ENCODE results near the gene SATL1.

Gene SATL1

DNA sequence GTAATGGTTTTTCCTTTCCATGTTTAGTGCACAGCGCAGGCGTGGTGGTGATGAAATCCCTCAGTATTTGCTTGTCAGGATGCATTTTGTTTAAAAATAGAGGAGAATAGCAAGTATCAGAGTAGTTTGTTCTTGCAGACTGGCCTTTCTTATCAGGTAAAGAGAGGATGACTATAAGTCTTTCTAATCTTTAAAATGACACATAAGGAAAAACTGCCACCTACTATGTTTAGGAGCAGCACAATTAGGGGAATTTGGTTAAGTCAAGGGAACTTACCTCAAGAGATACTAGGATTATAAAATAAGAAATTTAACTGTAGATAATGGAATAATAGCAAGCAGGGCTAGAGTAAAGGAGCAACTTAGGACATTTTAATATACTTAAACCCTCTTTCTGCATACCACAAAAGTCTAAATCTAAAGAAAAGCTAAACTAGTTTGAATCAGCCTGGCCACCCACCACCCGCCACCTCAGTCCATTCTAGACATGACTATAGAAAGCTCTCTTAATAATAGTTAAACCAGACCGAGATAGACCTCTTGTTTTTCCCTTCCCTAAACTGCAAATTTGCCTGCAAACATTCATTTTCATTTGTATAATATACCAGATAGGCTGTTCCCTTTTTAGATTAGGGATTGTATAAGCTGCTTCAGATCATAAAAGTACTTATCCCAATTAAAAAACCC, 177.9 kb downstream of the SATL1 start:
- TF ChIP-seq, protein P1, sequence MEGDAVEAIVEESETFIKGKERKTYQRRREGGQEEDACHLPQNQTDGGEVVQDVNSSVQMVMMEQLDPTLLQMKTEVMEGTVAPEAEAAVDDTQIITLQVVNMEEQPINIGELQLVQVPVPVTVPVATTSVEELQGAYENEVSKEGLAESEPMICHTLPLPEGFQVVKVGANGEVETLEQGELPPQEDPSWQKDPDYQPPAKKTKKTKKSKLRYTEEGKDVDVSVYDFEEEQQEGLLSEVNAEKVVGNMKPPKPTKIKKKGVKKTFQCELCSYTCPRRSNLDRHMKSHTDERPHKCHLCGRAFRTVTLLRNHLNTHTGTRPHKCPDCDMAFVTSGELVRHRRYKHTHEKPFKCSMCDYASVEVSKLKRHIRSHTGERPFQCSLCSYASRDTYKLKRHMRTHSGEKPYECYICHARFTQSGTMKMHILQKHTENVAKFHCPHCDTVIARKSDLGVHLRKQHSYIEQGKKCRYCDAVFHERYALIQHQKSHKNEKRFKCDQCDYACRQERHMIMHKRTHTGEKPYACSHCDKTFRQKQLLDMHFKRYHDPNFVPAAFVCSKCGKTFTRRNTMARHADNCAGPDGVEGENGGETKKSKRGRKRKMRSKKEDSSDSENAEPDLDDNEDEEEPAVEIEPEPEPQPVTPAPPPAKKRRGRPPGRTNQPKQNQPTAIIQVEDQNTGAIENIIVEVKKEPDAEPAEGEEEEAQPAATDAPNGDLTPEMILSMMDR (IDR thresholded peaks at IDR 0.05; ENCODE audit: low read depth, low read length, missing control alignments): no peak
- no peak for DNase-seq
- no peak overlapping the region for H3K4me3 ChIP-seq (ENCODE audit: low read depth, low read length)
- in situ Hi-C loops (cut with HindIII; ENCODE audit: low pct_ligation_motif_present, low sequenced_read_pairs): no loop called here
- no peak overlapping the region for H3K27ac ChIP-seq
- no peaks in the 10 kb centered on the region for H3K36me3 ChIP-seq (replicated peaks)
- no peaks in the 10 kb centered on the region for H3K27me3 ChIP-seq (replicated peaks)

DNA sequence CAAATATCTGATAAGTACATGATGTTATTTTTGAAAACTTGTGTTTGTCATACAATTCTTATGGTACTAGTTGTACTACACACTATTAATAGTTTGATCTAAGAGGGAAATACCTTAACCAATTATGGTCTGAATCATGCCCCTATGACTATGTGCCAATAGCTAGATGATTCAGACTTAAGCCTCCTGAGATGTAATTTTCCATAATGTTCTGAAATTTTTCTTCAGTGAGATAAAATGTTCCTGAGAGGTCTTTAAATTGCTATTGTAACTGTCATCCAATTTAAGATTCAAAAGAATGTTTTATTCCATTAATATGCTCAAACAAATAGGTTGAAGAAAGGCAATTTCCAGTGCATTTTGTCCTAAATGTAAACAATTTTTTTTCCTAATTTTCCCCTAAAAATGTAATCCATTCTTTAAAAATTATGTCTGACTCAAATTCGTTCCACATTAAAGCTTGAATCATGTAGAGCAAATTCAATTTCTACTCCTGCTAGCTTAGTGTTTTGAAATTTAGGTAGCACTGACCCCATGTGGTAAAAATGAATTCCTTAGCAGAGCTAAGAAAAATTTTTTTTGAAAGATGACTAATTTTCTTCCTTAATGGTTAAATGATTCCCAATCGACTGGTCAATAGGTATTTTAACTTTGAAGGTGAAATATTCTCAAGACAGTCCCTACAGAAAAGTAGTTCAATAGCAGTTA, 190.8 kb downstream of the SATL1 start:
- H3K36me3 ChIP-seq (replicated peaks): no peaks in the 10 kb centered on the region

DNA sequence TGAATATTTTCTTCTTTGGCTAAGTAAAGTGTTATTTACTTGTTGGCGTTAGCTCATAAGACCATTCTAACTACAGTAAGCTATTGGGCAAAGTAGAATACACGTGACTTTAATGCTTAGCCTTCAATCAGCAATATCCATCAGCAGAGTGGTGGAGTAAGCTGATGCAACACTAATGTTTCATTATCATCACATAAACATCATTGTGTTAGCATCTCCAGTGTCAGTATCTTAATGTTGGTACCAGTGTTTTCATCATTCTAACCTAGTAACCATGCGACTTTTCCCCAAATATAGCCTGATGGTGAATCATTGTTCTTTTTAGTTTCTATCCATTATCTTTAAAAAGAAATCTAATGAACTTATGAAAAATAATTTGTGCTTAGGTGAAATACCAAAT, 191.4 kb downstream of the SATL1 start:
- no peaks in the 10 kb centered on the region for H3K27me3 ChIP-seq (replicated peaks)
- H3K36me3 ChIP-seq (replicated peaks): no peaks in the 10 kb centered on the region
- TF ChIP-seq, protein P1 (IDR thresholded peaks at IDR 0.05; ENCODE audit: low read depth, low read length, missing control alignments): no peak
- peak overlapping the region; percentile 69 for H3K27ac ChIP-seq
- in situ Hi-C loops (cut with HindIII; ENCODE audit: low pct_ligation_motif_present, low sequenced_read_pairs): no loop called here
- DNase-seq: peak; percentile 7
- no peak overlapping the region for H3K4me3 ChIP-seq (ENCODE audit: low read depth, low read length)

More for the DNA sequence above, 190.8 kb downstream of the SATL1 start:
- Histone ChIP-seq H3K27me3 (replicated peaks) (no peaks in the 10 kb centered on the region), H3K27ac (peak overlapping the region; percentile 69), H3K4me3 (ENCODE audit: low read depth, low read length) (no peak overlapping the region)
- in situ Hi-C loops (cut with HindIII; ENCODE audit: low pct_ligation_motif_present, low sequenced_read_pairs): no loop called here
- TF ChIP-seq, protein P1 (IDR thresholded peaks at IDR 0.05; ENCODE audit: low read depth, low read length, missing control alignments): no peak
- DNase-seq: peak; percentile 14

DNA sequence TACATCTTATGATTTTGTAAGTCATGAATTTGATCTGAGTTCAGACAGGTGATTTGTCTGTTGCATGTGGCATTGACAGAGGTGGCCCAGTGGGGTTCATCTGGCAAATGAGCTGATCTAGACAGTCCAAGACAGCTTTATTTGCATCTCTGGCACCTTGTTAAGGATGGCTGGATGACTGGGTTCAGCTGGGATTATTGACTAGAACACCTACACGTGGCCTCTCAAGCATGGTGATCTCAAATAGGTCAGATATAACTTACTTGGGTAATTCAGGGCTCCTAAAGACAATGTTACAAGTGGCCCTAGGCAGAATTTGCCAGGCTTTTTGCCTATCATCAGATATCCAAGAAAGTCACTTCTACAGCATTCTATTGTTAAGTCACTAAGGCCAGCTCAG, 192.0 kb downstream of the SATL1 start:
- no peak for DNase-seq
- no peaks in the 10 kb centered on the region for H3K27me3 ChIP-seq (replicated peaks)
- H3K27ac ChIP-seq: peak overlapping the region; percentile 69
- TF ChIP-seq, protein P1 (IDR thresholded peaks at IDR 0.05; ENCODE audit: low read depth, low read length, missing control alignments): no peak
- no peak overlapping the region for H3K4me3 ChIP-seq (ENCODE audit: low read depth, low read length)
- in situ Hi-C loops (cut with HindIII; ENCODE audit: low pct_ligation_motif_present, low sequenced_read_pairs): no loop called here
- no peaks in the 10 kb centered on the region for H3K36me3 ChIP-seq (replicated peaks)
